Gastroesophageal sphincter (tissue), 3 donors: ENCODE results near the gene SNX8.

Source experiments
- CTCF ChIP-seq, 4 experiments: fragments of 200-600 bp in 2 of 4; fragments of 450-650 bp in 2 of 4; sonication (generic) in 1 of 4; IDR thresholded peaks; one replicate each; pipeline ENCODE4 v1.5.1; 2017 to 2019; ENCODE audit warnings: antibody characterized with exemption in 4 of 4, mild to moderate bottlenecking in 2 of 4, moderate library complexity in 2 of 4
- POLR2A ChIP-seq, 2 donors: fragments of 450-650 bp; IDR thresholded peaks; one replicate each; pipeline ENCODE4 v1.6.1; 2017; ENCODE audit warnings: antibody characterized with exemption in 2 of 2, mild to moderate bottlenecking in 2 of 2, moderate library complexity in 1 of 2
- POLR2AphosphoS5 ChIP-seq: sonication (generic); formaldehyde crosslinking; IDR thresholded peaks from one replicate; pipeline ENCODE4 v1.6.1; 2017; ENCODE audit warnings: antibody characterized with exemption

GRCh38 chr7:2355705-2356008 is 41.4 kb upstream of the SNX8 start:
- no peak for TF ChIP-seq CTCF (IDR thresholded peaks at IDR 0.05)
- TF ChIP-seq POLR2A (IDR thresholded peaks at IDR 0.05): no peak
- no peak for TF ChIP-seq POLR2AphosphoS5
